ENCODE data around the gene PNPLA6.

PNPLA6 gene

GRCh38 chr19:7522923-7523667 lies 12.4 kb upstream of the PNPLA6 start:
- DNase-seq (ENCODE audit: low read depth): no peak
- TF ChIP-seq POLR2A (IDR thresholded peaks at IDR 0.05; ENCODE audit: extremely low read depth, insufficient read length) (no peak), CTCF (IDR thresholded peaks at IDR 0.05; ENCODE audit: low read depth, low read length) (no peak), MAX (IDR thresholded peaks at IDR 0.05; ENCODE audit: low read depth, low read length) (no peak), MYC (IDR thresholded peaks at IDR 0.05; ENCODE audit: low read depth, low read length) (no peak)
- peak overlapping the region; percentile 61 for H3K4me3 ChIP-seq (ENCODE audit: low read depth, low read length)

- DNase-seq (ENCODE audit: low read depth): no peak
- H3K4me3 ChIP-seq (ENCODE audit: low read depth, low read length): no peak overlapping the region
- TF ChIP-seq CTCF (IDR thresholded peaks at IDR 0.05; ENCODE audit: low read depth, low read length): no peak
- no peak for TF ChIP-seq POLR2A (IDR thresholded peaks at IDR 0.05; ENCODE audit: extremely low read depth, insufficient read length)
- TF ChIP-seq MAX (IDR thresholded peaks at IDR 0.05; ENCODE audit: low read depth, low read length): no peak
These were observed 11.0 kb upstream of the PNPLA6 start for GRCh38 chr19:7524523-7524922.

- TF ChIP-seq MYC (IDR thresholded peaks at IDR 0.05; ENCODE audit: low read depth, low read length) (no peak), POLR2A (IDR thresholded peaks at IDR 0.05; ENCODE audit: extremely low read depth, insufficient read length) (no peak), CTCF (IDR thresholded peaks at IDR 0.05; ENCODE audit: low read depth, low read length) (no peak), MAX (IDR thresholded peaks at IDR 0.05; ENCODE audit: low read depth, low read length) (no peak)
- no peak for DNase-seq (ENCODE audit: low read depth)
- no peak overlapping the region for H3K4me3 ChIP-seq (ENCODE audit: low read depth, low read length)
These were observed 10.4 kb upstream of the PNPLA6 start for GRCh38 chr19:7524992-7525739.

- no peak for TF ChIP-seq CTCF (IDR thresholded peaks at IDR 0.05; ENCODE audit: low read depth, low read length)
- TF ChIP-seq MAX (IDR thresholded peaks at IDR 0.05; ENCODE audit: low read depth, low read length): no peak
- no peak for TF ChIP-seq MYC (IDR thresholded peaks at IDR 0.05; ENCODE audit: low read depth, low read length)
- TF ChIP-seq POLR2A (IDR thresholded peaks at IDR 0.05; ENCODE audit: extremely low read depth, insufficient read length): no peak
- no peak overlapping the region for H3K4me3 ChIP-seq (ENCODE audit: low read depth, low read length)
- no peak for DNase-seq (ENCODE audit: low read depth)
These were observed 9.2 kb upstream of the PNPLA6 start for GRCh38 chr19:7526059-7526929.

- no peak for DNase-seq (ENCODE audit: low read depth)
- TF ChIP-seq MAX (IDR thresholded peaks at IDR 0.05; ENCODE audit: low read depth, low read length) (no peak), POLR2A (IDR thresholded peaks at IDR 0.05; ENCODE audit: extremely low read depth, insufficient read length) (no peak), MYC (IDR thresholded peaks at IDR 0.05; ENCODE audit: low read depth, low read length) (no peak), CTCF (IDR thresholded peaks at IDR 0.05; ENCODE audit: low read depth, low read length) (no peak)
- H3K4me3 ChIP-seq (ENCODE audit: low read depth, low read length): no peak overlapping the region
These were observed 7.9 kb upstream of the PNPLA6 start for GRCh38 chr19:7527516-7528191.
